Lower leg skin (tissue), 4 donors: ENCODE measurements around the gene DRD2. TPM values are rescaled to one million over a fixed set of nuclear protein-coding genes. Genes with fewer than 3 reads are reported as not detected.

Experiments
- DNase-seq, 2 donors: peaks; one replicate each; pipeline ENCODE4 v3.0.0-alpha.2; 2019; ENCODE audit warnings: low spot score in 2 of 2
- H3K4me3 ChIP-seq: fragments of 200-600 bp; sonication (generic); 2 replicates; pipeline ENCODE4 v1.5.1; 2017; ENCODE audit warnings: mild to moderate bottlenecking, low read depth; ENCODE audit not compliant: poor library complexity, severe bottlenecking
- POLR2A ChIP-seq, 2 donors: fragments of 450-650 bp; IDR thresholded peaks; one replicate each; pipeline ENCODE4 v1.6.1; 2016 to 2017; ENCODE audit warnings: antibody characterized with exemption in 2 of 2, mild to moderate bottlenecking in 1 of 2, moderate library complexity in 1 of 2
- WGBS, 2 donors: methylation state at CpG; one replicate each; pipeline ENCODE4 v1.1.5; 2018; 5-methylcytosine and 5-hydroxymethylcytosine counted together
- intact Hi-C: fragments of 100-400 bp; cut with DNase I; formaldehyde crosslinking; loops from one replicate; pipeline ENCODE4 v1.15.0; 2023; ENCODE audit warnings: low total_unique reads
- total RNA-seq, 4 donors: library from RNA; depleted of rRNA; stranded (reverse); fragments of >200 nt; gene quantifications; one replicate each; pipeline ENCODE4 v1.1.0, GENCODE V29; 2016
- TF ChIP-seq, protein P1 (sequence below), 3 donors: fragments of 450-650 bp; IDR thresholded peaks; one replicate each; pipeline ENCODE4 v1.5.1; 2016; ENCODE audit warnings: antibody characterized with exemption in 3 of 3, mild to moderate bottlenecking in 3 of 3, moderate library complexity in 2 of 3

Gene DRD2
- total RNA-seq, 4 donors from 2014 or later: 0.11 to 0.81 (median 0.22) TPM; not detected in 1

DNA sequence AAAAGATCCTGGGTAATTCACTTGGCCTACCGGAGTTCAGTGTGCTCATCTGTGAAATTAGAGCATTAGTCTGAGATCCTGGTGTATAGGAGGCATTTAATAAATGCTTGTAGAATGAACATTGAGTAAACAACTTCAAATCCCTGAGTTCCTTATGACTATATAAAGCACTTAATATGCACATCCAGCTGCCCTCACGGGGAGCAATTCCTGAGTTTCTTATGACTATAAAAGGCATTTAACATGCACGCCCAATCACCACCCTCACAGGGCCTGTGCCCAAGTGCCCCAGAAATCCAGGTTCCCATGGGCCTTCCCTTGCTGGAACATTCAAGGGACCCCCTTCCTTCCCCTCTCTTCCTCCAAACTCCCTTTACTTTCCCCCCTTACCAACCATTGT, 13.6 kb downstream of the DRD2 start:
- intact Hi-C loops: no loop called here
- no peak for DNase-seq
- no peak overlapping the region for H3K4me3 ChIP-seq
- WGBS, 2 donors: 71 to 78% methylated on average over 3 of the region's 3 CpGs
- no peak for TF ChIP-seq POLR2A (IDR thresholded peaks at IDR 0.05)
- TF ChIP-seq, protein P1, sequence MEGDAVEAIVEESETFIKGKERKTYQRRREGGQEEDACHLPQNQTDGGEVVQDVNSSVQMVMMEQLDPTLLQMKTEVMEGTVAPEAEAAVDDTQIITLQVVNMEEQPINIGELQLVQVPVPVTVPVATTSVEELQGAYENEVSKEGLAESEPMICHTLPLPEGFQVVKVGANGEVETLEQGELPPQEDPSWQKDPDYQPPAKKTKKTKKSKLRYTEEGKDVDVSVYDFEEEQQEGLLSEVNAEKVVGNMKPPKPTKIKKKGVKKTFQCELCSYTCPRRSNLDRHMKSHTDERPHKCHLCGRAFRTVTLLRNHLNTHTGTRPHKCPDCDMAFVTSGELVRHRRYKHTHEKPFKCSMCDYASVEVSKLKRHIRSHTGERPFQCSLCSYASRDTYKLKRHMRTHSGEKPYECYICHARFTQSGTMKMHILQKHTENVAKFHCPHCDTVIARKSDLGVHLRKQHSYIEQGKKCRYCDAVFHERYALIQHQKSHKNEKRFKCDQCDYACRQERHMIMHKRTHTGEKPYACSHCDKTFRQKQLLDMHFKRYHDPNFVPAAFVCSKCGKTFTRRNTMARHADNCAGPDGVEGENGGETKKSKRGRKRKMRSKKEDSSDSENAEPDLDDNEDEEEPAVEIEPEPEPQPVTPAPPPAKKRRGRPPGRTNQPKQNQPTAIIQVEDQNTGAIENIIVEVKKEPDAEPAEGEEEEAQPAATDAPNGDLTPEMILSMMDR (IDR thresholded peaks at IDR 0.05): no peak

- intact Hi-C loops: no loop called here
- no peak overlapping the region for H3K4me3 ChIP-seq
- no peak for TF ChIP-seq POLR2A (IDR thresholded peaks at IDR 0.05)
- TF ChIP-seq, protein P1 (IDR thresholded peaks at IDR 0.05): no peak
- DNase-seq: no peak
- 67 to 69% methylated on average over 3 of the region's 3 CpGs for WGBS, 2 donors
These were observed 14.7 kb downstream of the DRD2 start for GRCh38 chr11:113460469-113460868.

DNA sequence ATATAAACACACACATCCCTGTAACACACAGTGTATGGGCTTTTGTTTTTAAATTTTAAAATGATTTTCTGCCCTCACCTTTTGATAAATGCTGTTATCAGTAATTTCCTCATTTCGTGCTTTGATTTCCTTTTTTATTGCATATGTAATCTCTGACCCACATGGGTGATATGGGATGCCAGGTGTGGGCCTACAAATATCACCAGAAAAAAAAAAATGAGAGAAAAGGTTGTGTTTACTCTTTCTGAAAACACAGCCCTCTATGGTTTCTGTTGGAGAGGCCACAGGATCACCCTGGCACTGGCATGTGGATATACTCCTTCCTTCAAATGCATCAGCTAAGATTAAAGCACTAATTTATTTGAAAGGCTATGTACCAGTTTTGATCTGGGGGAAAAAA, 17.0 kb downstream of the DRD2 start:
- WGBS, 2 donors: 74 to 83% methylated on average over 1 of the region's 1 CpG
- intact Hi-C loops: no loop called here
- H3K4me3 ChIP-seq: no peak overlapping the region
- TF ChIP-seq POLR2A (IDR thresholded peaks at IDR 0.05): no peak
- TF ChIP-seq, protein P1 (IDR thresholded peaks at IDR 0.05): no peak
- DNase-seq: no peak

DNA sequence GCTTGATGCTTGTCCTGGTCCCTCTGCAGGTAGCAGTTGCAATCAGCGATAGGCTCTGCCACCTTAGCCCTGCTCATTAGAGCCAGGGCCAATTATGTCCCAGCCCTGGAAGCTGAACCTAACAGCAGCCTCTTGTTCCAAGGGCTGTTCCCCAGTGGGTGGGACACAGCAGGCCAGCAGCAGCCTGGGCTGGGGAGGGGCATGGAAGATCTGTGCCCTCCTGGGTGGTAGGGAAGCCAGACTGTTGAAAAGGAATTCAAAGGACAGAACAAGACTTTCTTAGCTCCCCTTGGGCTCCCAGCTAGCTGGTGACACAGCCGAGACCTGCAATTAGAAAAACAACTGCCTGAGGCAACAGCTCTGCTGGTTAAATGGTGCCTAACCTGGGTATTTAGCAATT, 17.4 kb downstream of the DRD2 start:
- intact Hi-C loops: no loop called here
- no peak for DNase-seq
- H3K4me3 ChIP-seq: no peak overlapping the region
- TF ChIP-seq, protein P1 (IDR thresholded peaks at IDR 0.05): no peak
- TF ChIP-seq POLR2A (IDR thresholded peaks at IDR 0.05): no peak
- 40 to 59% methylated on average over 2 of the region's 2 CpGs for WGBS, 2 donors

DNA sequence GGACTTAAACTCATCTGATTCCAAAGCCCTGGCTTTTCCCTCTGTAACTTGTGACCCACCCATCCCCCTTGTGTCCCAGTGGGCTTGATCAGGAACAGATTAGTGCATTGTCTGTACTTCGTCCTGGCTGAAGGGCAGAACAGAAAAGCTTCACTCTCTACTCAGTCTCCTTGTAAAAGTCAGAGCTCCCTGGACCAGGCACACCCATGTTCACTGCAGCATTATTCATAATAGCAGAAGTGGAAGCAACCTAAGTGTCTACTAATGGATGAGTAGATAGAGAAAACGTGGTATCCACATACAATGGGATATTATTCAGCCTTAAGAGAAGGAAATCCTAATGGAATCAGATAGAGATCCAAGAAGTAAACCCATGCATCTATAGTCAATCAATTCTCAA, 20.7 kb downstream of the DRD2 start:
- intact Hi-C loops: no loop called here
- WGBS, 2 donors: 59 to 66% methylated on average over 2 of the region's 2 CpGs
- DNase-seq: no peak
- TF ChIP-seq, protein P1 (IDR thresholded peaks at IDR 0.05): no peak
- TF ChIP-seq POLR2A (IDR thresholded peaks at IDR 0.05): no peak
- no peak overlapping the region for H3K4me3 ChIP-seq

DNA sequence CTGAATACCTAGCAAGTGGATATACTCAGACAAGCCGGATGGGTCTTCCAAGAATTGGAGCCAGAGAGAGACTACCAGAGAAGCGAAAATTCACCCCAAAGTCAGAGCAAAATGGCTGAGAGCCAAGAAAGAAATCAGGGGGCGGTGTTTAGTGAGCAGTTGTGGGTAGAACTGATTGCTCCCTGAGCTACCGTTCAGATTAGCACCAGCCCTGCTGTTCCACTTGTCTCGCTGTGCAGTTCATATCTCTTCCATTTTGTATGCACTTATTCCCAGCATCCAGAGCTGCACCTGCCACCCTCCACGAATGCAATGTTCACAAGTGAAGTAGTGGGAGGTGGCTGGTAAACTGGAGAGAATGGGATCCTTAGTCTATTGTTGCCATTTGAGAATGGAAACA, 25.5 kb downstream of the DRD2 start:
- intact Hi-C loops: no loop called here
- 75 to 83% methylated on average over 6 of the region's 6 CpGs for WGBS, 2 donors
- DNase-seq: no peak
- no peak overlapping the region for H3K4me3 ChIP-seq
- TF ChIP-seq, protein P1 (IDR thresholded peaks at IDR 0.05): no peak
- TF ChIP-seq POLR2A (IDR thresholded peaks at IDR 0.05): no peak
